GM21786 (cell line): ENCODE results near the gene VPS37D.
"Not testable (repeated sequence)": the region's sequence is repeated elsewhere in the genome, so short reads cannot be mapped to it uniquely, and the experiment has no call there.

Experiments used
- ATAC-seq: cut with Tn5 transposase; IDR thresholded peaks from one replicate; pipeline ENCODE4 v1.9.1; 2021; ENCODE audit not compliant: unreplicated experiment

Gene VPS37D

DNA sequence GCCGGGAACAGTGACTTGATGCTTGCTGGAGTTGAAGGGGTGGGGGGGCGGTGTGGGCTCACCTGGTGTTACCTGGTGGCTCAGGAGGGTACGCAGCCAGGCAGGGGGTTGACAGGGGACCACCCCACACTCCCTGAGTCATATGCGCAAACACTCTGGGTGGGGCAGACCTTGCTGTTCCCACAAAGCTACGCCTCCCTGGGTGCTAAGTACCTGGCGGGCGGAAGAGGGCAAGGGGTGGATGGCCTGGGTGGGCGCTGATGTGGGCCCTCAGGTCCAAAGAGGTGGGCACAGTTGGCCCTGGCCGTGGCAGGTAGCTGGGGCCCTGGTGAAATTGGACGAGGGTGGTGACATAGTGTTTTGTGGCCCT lies 37.9 kb downstream of the VPS37D start:
- no peak for ATAC-seq

DNA sequence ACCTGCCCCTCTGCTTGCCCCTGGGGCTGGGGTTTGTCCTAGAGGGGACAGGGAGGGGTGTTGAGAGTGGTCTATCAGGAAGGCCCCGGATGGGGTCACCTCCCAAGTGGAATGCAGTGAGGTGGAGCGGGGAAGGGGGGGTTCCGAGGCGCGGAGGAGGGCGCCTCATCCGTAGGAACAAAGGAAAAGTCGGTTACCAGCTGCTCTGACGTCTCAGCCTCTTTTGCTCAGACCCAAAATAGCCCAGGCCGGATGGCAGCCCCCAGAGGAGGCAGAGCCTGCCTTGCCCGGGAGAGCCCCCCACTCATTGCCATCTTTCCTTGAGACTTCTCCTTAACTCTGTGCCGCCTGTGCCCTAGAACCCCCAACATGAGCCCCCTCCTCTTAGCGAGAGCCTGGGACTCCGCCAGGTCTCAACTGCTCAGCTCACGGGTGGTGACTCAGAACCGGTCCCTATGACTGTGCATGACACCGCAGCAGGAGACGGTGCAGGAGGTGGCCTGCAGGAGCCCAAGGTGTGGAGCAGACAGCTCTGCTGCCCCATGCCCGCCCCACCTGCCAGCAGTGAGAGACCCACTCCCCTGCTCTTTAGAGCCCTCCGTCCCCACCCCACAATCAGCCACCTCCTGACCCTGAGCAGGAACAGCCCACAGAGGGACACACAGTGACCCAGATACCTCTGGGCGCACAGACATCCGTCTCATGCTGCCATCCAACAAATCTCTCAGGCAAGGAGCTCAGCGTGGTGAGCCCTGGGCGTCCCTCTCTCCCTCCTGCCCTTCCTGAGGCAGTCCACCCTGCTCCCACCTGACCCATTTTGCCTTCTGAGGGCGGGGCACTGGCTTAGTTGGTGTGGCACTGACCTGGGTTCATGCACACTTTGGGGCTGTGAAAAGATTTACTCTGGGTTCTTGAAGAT lies 38.8 kb downstream of the VPS37D start:
- no peak for ATAC-seq

GRCh38 chr7:73707045-73707631 lies 39.5 kb downstream of the VPS37D start:
- ATAC-seq, result no peak

DNA sequence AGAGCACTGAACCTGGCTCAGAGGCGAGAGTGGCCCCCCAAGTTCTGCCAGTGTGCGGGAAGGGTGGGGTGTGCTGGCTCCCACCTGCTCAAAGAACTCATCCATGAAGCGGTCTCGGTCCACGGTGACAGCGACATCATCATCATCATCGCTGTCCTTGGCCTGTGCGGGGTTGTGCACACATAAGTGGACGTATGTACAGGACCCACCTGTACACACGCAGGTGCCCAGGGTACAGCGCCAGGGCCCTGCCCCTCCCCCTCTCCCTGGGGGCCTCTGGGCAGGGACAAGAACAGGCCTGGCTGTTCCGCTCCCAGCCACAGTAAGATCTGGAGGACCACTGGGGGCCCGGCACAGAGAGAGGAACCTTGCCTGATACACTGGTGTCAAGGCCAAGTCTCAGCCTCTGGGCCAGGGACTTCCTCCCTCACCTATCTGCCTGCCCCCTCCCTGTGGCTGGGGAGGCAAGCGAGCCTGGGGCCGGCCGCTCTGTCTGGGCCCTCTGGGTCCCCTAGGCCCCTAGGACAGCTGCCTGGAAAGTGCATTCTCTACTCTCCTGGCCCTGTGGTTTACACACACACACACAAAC lies 41.4 kb downstream of the VPS37D start:
- ATAC-seq, result no peak

DNA sequence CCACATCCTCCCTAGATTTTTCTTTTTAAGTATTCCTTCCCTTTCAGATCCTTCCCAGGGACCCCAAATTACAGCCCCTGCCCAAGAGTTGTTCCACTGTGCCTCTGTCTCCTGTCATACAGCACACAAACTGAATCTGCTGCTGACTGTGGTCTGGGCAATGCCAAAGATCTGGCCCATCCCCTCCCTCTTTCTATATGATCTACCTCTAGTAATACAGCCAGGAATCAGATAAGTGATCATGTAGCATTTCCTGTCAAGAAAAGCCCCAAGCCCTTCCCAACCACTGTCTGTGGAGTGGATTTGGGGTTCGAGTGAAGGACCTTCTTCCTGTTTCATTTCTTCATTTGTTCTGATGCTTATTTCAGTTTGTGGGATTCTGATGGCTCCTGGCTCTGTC lies 45.1 kb downstream of the VPS37D start:
- ATAC-seq, result no peak

GRCh38 chr7:73713319-73713718 lies 45.7 kb downstream of the VPS37D start:
- not testable (repeated sequence) for ATAC-seq

DNA sequence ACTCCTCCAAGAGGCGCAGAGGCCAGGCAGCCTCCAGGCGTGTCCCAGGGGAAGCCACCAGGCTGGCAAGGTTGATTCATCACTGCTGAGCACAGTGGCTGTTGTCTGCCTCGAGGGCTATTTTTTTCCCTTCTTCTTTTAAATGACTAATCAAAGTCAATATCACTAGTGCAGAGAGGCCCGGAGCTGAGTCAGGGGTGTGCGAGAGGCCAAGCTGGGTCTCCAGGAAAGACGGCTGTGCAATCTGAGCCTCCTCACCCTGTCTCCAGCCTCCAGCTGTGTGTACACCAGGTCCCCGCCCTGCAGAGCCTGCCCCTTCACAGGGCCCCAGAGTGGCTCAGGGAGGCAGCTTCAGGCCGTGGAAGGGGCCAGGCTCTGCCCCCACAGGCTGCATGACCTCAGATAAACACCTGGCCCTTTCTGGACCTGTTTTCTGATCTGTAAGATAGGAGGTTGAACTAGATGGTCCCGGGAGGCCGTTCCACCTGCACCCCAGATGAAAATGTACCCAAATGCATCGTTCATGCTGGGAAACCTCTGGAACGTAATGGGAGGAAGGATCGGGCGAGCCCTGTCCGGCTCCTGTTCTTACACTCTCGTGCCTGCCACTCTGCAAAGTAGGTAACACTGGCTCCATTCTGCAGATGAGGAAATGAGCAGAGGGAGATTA lies 48.2 kb downstream of the VPS37D start:
- peak; percentile 34 for ATAC-seq

- no peak for ATAC-seq
These were observed 48.8 kb downstream of the VPS37D start for GRCh38 chr7:73716318-73716890.

GRCh38 chr7:73717025-73717807 lies 49.6 kb downstream of the VPS37D start:
- no peak for ATAC-seq

DNA sequence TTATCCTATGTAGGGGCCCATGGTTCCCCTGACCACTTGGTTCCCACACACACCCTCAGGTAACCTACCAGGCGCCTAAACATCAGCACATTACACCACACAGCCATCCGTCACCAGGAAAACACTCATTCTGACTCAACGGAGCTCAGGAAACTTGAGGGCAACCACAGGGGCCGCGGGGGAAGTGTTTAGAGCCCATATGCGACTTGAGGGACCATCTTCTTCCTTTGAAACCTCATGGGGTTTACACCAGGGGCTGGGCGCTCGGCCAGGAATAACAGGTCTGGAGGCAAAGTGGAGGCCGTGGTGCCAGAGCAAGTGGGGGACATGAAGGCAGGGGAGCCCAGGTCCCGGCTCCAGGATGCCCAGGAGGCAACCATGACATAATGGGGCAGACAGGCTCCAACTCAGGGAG lies 50.4 kb downstream of the VPS37D start:
- no peak for ATAC-seq

DNA sequence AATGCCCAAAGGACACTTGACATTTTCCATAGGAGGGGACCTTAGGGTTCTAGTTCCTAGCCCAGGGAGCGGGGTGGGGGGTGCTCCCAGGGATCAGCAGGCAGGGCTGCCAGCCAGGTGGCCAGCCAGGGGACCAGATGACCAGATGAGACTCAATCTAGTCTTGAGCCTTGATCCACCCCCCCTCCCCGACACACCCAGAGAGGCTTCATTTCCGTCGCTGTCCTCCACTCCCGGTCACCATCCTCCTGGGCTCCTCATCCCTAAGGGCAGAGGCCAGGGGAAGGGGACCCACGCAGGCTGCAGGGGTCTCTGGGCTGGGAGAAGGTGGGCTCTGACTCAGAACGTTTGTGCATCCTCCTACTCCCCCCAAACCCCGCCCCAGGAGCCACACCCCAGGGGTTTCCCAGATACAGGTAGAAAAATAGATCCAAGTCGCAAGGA lies 50.8 kb downstream of the VPS37D start:
- ATAC-seq, result no peak

GRCh38 chr7:73718905-73719805 lies 51.5 kb downstream of the VPS37D start, which contains the start of gene STX1A:
STX1A (minus strand) TSS chr7:73719669; CDS start chr7:73719631, 38 bp downstream.
- ATAC-seq, result peak; percentile 51

- ATAC-seq, result peak; percentile 19
These were observed 52.2 kb downstream of the VPS37D start for GRCh38 chr7:73719806-73720169.

DNA sequence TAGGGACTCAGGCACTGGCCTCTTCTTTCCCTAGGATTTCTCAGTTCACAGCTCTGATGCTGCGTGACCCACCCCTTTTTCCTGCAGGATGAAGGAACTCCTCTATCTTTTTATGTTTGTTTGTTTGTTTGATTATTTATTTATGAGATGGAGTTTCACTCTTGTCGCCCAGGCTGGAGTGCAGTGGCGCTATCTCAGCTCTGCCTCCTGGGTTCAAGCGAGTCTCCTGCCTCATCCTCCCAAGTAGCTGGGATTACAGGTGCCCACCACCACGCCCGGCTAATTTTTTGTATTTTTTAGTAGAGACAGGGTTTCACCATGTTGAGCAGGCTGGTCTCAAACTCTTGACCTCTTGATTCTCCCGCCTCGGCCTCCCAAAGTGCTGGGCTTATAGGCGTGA lies 52.8 kb downstream of the VPS37D start:
- ATAC-seq, result not testable (repeated sequence)

GRCh38 chr7:73721377-73721817 lies 53.8 kb downstream of the VPS37D start:
- no peak for ATAC-seq
